ENCODE measurements around the gene ASB2.

ASB2 gene

GRCh38 chr14:93902619-93903307 is 73.6 kb downstream of the ASB2 start:
- DNase-seq (ENCODE audit: extremely low read depth, low read depth): no peak
- no peak for TF ChIP-seq CTCF (IDR thresholded peaks at IDR 0.05; ENCODE audit: low read depth, low read length, missing control alignments)
- no peak overlapping the region for H3K4me3 ChIP-seq (replicated peaks; ENCODE audit: low read depth, low read length)

DNA sequence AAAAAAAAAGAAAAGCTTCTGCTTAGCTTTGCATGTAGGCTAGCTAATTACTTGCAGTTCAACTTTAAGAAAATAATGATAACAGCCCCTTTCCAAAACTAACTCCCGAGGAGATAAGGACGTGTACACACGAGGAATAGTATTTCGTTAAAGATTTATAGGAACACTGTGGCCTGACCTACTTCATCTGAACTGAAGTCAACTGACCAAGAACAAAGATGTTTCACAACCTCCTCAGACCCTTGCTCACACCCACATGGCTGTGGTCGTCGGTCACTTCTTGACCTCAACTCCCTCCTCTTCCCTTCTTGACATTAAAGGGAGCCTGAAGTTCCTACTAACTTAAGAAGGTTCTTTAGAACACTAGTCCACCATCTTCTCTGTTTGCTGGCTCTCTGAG is 74.6 kb downstream of the ASB2 start:
- no peak overlapping the region for H3K4me3 ChIP-seq (replicated peaks; ENCODE audit: low read depth, low read length)
- TF ChIP-seq CTCF (IDR thresholded peaks at IDR 0.05; ENCODE audit: low read depth, low read length, missing control alignments): no peak
- no peak for DNase-seq (ENCODE audit: extremely low read depth, low read depth)

GRCh38 chr14:93898731-93899130 is 77.6 kb downstream of the ASB2 start:
- no peak for TF ChIP-seq CTCF (IDR thresholded peaks at IDR 0.05; ENCODE audit: low read depth, low read length, missing control alignments)
- no peak overlapping the region for H3K4me3 ChIP-seq (replicated peaks; ENCODE audit: low read depth, low read length)
- DNase-seq (ENCODE audit: extremely low read depth, low read depth): no peak

DNA sequence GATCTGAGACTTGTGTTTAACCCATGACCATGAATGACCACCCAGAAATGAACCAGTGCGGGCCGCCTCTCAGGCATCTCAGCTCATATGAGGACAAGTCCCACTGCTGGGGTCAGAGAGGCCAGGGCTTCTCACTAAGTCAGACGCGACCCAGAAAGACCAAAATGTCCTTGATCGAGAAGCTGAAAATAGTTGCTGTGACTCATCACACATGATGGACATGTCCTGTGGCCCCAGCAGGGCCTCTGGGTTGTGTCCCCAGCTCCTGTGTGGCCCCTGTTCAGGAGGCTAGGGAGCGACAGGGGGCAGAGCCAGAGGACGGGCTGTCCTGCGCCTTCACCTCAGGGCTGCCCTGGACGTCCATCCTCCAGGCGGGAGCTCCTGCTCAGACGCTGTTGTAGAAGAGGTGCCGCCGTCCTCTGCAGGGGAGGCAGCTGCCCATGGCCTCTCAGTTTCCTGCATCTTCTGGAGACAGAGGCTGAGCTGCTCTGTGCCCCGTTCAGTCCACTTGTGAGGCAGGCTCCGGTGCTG is 78.2 kb downstream of the ASB2 start:
- H3K4me3 ChIP-seq (replicated peaks; ENCODE audit: low read depth, low read length): no peak overlapping the region
- TF ChIP-seq CTCF (IDR thresholded peaks at IDR 0.05; ENCODE audit: low read depth, low read length, missing control alignments): no peak
- no peak for DNase-seq (ENCODE audit: extremely low read depth, low read depth)

DNA sequence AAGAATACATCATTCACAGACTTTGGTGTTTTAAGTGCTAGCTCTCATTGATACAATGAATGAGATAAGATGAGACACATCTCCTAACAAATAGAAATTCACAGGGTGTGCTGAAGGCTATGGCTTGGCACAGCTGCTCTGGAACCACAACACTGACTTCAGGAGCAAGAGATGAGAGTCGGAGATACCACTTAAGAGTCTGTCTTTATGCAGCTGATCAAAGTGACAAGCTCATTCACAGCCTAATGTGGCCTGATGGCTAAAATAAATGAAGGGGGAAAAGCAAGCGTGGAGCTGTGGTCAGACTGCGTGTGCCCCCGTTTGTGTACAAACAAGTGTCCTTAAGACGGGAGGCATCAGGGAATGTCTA is 78.9 kb downstream of the ASB2 start:
- H3K4me3 ChIP-seq (replicated peaks; ENCODE audit: low read depth, low read length): no peak overlapping the region
- no peak for DNase-seq (ENCODE audit: extremely low read depth, low read depth)
- no peak for TF ChIP-seq CTCF (IDR thresholded peaks at IDR 0.05; ENCODE audit: low read depth, low read length, missing control alignments)

DNA sequence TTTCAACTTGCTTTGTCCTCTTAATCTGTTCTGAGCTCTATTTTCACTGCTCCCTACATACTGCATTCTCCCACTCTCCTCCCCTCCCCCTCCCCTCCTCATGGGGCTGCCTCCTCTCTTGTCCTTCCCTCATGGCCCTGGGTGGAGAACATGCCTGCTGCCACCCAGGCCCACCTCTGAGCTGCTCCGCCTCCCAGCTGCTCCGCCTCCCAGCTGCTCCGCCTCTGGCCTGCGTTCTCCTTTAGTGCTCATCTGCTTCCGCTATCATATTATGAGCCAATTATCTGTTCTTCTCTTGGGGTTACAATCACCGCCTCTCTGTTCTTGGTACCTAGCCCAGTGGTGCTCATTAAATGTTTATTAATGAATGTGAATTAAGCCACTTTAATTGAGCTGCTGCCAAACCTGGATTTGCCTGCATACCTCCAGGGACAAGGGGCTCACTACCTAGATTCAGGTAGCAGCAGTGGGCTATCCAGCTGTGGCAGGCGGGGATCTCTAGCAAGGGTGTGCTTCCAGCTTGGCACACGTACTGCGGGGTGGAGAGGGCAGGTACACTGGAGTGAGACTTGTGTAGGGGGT is 81.3 kb downstream of the ASB2 start:
- DNase-seq (ENCODE audit: extremely low read depth, low read depth): no peak
- no peak overlapping the region for H3K4me3 ChIP-seq (replicated peaks; ENCODE audit: low read depth, low read length)
- no peak for TF ChIP-seq CTCF (IDR thresholded peaks at IDR 0.05; ENCODE audit: low read depth, low read length, missing control alignments)

All from HFF-Myc (cell line).